Testis (tissue), 3 donors: Measurements from ENCODE around the gene MPP1. TPM values are rescaled to one million over a fixed set of nuclear protein-coding genes. Genes with fewer than 3 reads are reported as not detected.
A peak's percentile ranks its signal among the peaks of the same experiment; 100 is the strongest.

ENCODE experiments used
- DNase-seq: peaks from one replicate; pipeline ENCODE4 v3.0.0-alpha.2; 2019
- H3K27ac ChIP-seq, 2 donors: fragments of 200-600 bp; sonication (generic); one replicate each; pipeline ENCODE4 v1.5.1; 2019
- H3K27me3 ChIP-seq: fragments of 200-600 bp; sonication (generic); one replicate; pipeline ENCODE4 v1.5.1; 2019
- H3K36me3 ChIP-seq: fragments of 200-600 bp; sonication (generic); one replicate; pipeline ENCODE4 v1.5.1; 2017; ENCODE audit warnings: low read depth; ENCODE audit errors: missing control alignments
- H3K4me1 ChIP-seq: fragments of 200-600 bp; sonication (generic); one replicate; pipeline ENCODE4 v1.5.1; 2019
- H3K4me3 ChIP-seq, 2 donors: fragments of 200-600 bp; sonication (generic); one replicate each; pipeline ENCODE4 v1.5.1; 2017 to 2019
- H3K9me3 ChIP-seq: fragments of 200-600 bp; sonication (generic); one replicate; pipeline ENCODE4 v1.5.1; 2017
- POLR2A ChIP-seq: fragments of 450-650 bp; IDR thresholded peaks from one replicate; pipeline ENCODE4 v1.6.1; 2017; ENCODE audit warnings: antibody characterized with exemption, mild to moderate bottlenecking, moderate library complexity
- WGBS, 2 donors: methylation state at CpG; one replicate each; pipeline ENCODE4 v1.1.5; 2018; 5-methylcytosine and 5-hydroxymethylcytosine counted together
- intact Hi-C: fragments of 100-400 bp; cut with DNase I; formaldehyde crosslinking; loops from one replicate; pipeline ENCODE4 v1.15.1; 2023; ENCODE audit warnings: low total_unique reads
- polyA plus RNA-seq: library from polyadenylated mRNA; stranded (reverse); fragments of 350-450 nt; fragmentation: Illumina TruSeq; extraction: RNeasy Lipid Tissue Mini Kit (QIAGEN cat#74804); gene quantifications from one replicate; pipeline ENCODE4 v1.2.3, GENCODE V29; 2014; ENCODE audit warnings: low read depth, low replicate concordance; ENCODE audit not compliant: insufficient read depth
- total RNA-seq, 2 donors: library from RNA; depleted of rRNA; stranded (reverse); fragments of >200 nt; gene quantifications; one replicate each; pipeline ENCODE4 v1.2.3, GENCODE V29; 2016
- TF ChIP-seq, protein P1 (sequence below), 3 experiments: fragments of 450-650 bp in 2 of 3; fragments of 200-600 bp in 1 of 3; sonication (generic) in 1 of 3; IDR thresholded peaks; one replicate each; pipeline ENCODE4 v1.5.1; 2016 to 2019; ENCODE audit warnings: antibody characterized with exemption in 3 of 3, mild to moderate bottlenecking in 2 of 3, moderate library complexity in 1 of 3

The MPP1 gene
- total and polyA plus RNA-seq, 3 donors from 2014 or later, result 21.9 to 46.2 (median 36.4) TPM

GRCh38 chrX:154735695-154736393, 69.4 kb downstream of the MPP1 start:
- intact Hi-C loops, result no loop called here
- Histone ChIP-seq H3K4me3 (no peak overlapping the region), H3K27me3 (no peaks in the 10 kb centered on the region), H3K4me1 (peaks cover 23% of the 10 kb centered on the region), H3K27ac (peak overlapping the region; percentile 31 to 41), H3K9me3 (no peaks in the 10 kb centered on the region), H3K36me3 (no peaks in the 10 kb centered on the region)
- no peak for TF ChIP-seq POLR2A
- TF ChIP-seq, protein P1, sequence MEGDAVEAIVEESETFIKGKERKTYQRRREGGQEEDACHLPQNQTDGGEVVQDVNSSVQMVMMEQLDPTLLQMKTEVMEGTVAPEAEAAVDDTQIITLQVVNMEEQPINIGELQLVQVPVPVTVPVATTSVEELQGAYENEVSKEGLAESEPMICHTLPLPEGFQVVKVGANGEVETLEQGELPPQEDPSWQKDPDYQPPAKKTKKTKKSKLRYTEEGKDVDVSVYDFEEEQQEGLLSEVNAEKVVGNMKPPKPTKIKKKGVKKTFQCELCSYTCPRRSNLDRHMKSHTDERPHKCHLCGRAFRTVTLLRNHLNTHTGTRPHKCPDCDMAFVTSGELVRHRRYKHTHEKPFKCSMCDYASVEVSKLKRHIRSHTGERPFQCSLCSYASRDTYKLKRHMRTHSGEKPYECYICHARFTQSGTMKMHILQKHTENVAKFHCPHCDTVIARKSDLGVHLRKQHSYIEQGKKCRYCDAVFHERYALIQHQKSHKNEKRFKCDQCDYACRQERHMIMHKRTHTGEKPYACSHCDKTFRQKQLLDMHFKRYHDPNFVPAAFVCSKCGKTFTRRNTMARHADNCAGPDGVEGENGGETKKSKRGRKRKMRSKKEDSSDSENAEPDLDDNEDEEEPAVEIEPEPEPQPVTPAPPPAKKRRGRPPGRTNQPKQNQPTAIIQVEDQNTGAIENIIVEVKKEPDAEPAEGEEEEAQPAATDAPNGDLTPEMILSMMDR (IDR thresholded peaks at IDR 0.05), result no peak
- 72 to 77% methylated on average over 7 of the region's 7 CpGs for WGBS, 2 donors
- DNase-seq, result peak; percentile 71

GRCh38 chrX:154734061-154734781, 71.1 kb downstream of the MPP1 start:
- Histone ChIP-seq H3K4me1 (peaks cover 28% of the 10 kb centered on the region), H3K27ac (peak overlapping the region; percentile 10 to 69), H3K4me3 (no peak overlapping the region), H3K27me3 (no peaks in the 10 kb centered on the region), H3K9me3 (no peaks in the 10 kb centered on the region), H3K36me3 (no peaks in the 10 kb centered on the region)
- intact Hi-C loops, result no loop called here
- WGBS, 2 donors, result 21 to 24% methylated on average over 5 to 8 of the region's 8 CpGs
- TF ChIP-seq, protein P1 (IDR thresholded peaks at IDR 0.05), result no peak
- no peak for TF ChIP-seq POLR2A
- peak; percentile 70 for DNase-seq

- no peaks in the 10 kb centered on the region for H3K27me3 ChIP-seq
- no peaks in the 10 kb centered on the region for H3K36me3 ChIP-seq
- peaks cover 34% of the 10 kb centered on the region for H3K4me1 ChIP-seq
- TF ChIP-seq POLR2A, result no peak
- TF ChIP-seq, protein P1 (IDR thresholded peaks at IDR 0.05), result no peak
- DNase-seq, result no peak
- 70 to 83% methylated on average over 2 of the region's 2 CpGs for WGBS, 2 donors
- no peak overlapping the region for H3K27ac ChIP-seq
- H3K4me3 ChIP-seq, result no peak overlapping the region
- intact Hi-C loops, result no loop called here
- no peaks in the 10 kb centered on the region for H3K9me3 ChIP-seq
Measured at GRCh38 chrX:154733066-154733425, 72.2 kb downstream of the MPP1 start.

DNA sequence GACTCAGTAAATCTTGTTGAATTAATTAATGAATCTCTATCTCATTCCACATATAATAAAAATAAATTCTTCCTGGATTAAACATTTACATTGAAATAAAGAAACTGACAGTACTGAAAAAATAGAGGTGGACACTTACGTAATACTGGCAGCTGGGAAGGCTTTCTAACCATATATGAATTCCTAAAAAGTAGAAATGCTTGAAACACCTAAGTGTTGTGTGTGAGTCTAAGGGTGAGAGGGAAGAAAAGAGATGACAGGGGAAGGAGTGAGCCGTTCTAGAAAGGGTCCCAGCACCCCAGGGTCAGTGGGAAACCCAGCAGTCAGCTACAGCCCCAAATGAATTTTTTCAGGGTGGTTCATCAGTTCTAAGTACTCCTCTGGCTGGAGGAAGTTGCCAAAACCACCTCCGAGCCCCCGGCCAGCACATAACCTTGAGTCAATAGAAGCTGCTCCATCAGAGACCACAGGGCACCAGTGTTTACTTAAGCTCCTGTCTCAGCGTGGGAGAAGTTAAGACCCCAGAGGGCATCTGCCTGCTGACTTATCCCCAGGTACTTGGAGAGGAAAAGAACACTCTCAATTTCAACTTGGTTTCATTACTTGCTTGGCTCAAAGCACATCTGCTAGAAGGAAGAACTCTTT, 72.7 kb downstream of the MPP1 start:
- no peak overlapping the region for H3K4me3 ChIP-seq
- 58 to 60% methylated on average over 2 to 5 of the region's 5 CpGs for WGBS, 2 donors
- DNase-seq, result no peak
- no peaks in the 10 kb centered on the region for H3K9me3 ChIP-seq
- no peak overlapping the region for H3K27ac ChIP-seq
- H3K36me3 ChIP-seq, result no peaks in the 10 kb centered on the region
- H3K27me3 ChIP-seq, result no peaks in the 10 kb centered on the region
- H3K4me1 ChIP-seq, result peaks cover 34% of the 10 kb centered on the region
- TF ChIP-seq POLR2A, result no peak
- TF ChIP-seq, protein P1 (IDR thresholded peaks at IDR 0.05), result no peak
- intact Hi-C loops, result no loop called here
